ENCODE results near the gene GAD1.

Gene GAD1

DNA sequence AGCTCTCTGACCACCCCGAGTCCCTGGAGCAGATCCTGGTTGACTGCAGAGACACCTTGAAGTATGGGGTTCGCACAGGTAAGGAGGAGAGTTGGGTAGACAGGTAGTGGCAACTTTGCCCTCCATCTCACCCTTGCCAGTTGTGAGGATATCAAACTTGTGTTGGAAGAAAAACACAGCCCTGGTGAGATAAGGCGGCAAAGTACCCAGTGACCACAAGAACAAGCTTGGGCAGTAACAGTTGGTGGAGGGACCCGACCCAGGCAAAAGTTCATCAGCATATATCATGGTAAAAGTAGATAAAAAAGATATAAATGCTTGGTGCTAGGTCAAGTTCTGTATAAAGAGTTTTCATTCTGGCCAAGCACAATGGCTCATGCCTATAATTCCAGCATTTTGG, 14.4 kb downstream of the GAD1 start:
- H2BK12ac ChIP-seq (ENCODE audit: low read length): no peak overlapping the region
- no peaks in the 10 kb centered on the region for H3K36me3 ChIP-seq (ENCODE audit: control insufficient read depth in 1 of 2, insufficient read depth in 2 of 2, low read length in 2 of 2)
- H3K4me3 ChIP-seq (ENCODE audit: low read depth, low read length): no peak overlapping the region
- no peaks in the 10 kb centered on the region for H3K79me1 ChIP-seq (ENCODE audit: low read length)
- H3K23ac ChIP-seq (ENCODE audit: low read length): no peak overlapping the region
- no peaks in the 10 kb centered on the region for H3K4me1 ChIP-seq (ENCODE audit: control insufficient read depth in 1 of 2, insufficient read depth in 2 of 2, low read length in 2 of 2)
- H3K79me2 ChIP-seq (ENCODE audit: control insufficient read depth, insufficient read depth, low read length, poor library complexity): no peaks in the 10 kb centered on the region
- H2BK5ac ChIP-seq (ENCODE audit: low read depth, low read length, poor library complexity): no peak overlapping the region
- no peak overlapping the region for H3K18ac ChIP-seq (ENCODE audit: low read length)
- H2AK5ac ChIP-seq (ENCODE audit: low read length): no peak overlapping the region
- no peak overlapping the region for H3K27ac ChIP-seq (ENCODE audit: low read depth, low read length)
- H3K4ac ChIP-seq (ENCODE audit: low read depth, low read length): no peak overlapping the region
- no peak overlapping the region for H4K8ac ChIP-seq (ENCODE audit: low read depth, low read length)
- no peak overlapping the region for H3K4me2 ChIP-seq (ENCODE audit: low read length)
- WGBS (ENCODE audit: extremely low coverage, insufficient coverage, insufficient read length): no CpG with 5 or more reads among the region's 4 CpGs
- no peak overlapping the region for H2BK120ac ChIP-seq (ENCODE audit: insufficient read depth, low read length, poor library complexity)
- peaks cover 4% of the 10 kb centered on the region for H3K27me3 ChIP-seq (ENCODE audit: insufficient read depth, low read length)
- H4K91ac ChIP-seq (ENCODE audit: low read depth, low read length): no peak overlapping the region
- no peak overlapping the region for H2AFZ ChIP-seq (ENCODE audit: insufficient read depth, low read length, poor library complexity)
- H4K12ac ChIP-seq (ENCODE audit: low read depth, low read length): no peak overlapping the region
- DNase-seq: no peak
- no peak overlapping the region for H3K9ac ChIP-seq (ENCODE audit: low read length)
- no peak overlapping the region for H3K14ac ChIP-seq (ENCODE audit: low read length)
- H3K9me3 ChIP-seq (ENCODE audit: insufficient read depth, low read depth, low read length): peaks cover 6% of the 10 kb centered on the region

DNA sequence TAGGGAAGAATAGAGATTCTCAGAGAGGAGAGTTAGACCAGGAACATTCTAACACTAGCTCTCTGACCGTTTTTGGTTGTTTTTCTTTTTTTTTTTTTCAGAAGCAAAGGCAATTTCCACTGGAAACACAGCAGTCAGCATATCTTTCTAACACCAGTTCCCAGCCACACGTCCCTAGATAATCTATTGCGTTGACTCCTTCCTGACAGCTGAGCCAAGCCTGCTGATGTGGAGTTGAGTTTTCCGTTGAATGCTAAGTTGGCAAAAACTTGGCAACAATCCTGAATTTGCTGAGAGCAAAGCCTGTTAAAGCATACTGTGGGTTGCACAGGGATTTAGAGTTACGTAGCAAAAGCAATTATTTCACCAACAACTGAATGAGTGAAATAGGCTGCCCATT, 19.3 kb downstream of the GAD1 start:
- Histone ChIP-seq H4K12ac (ENCODE audit: low read depth, low read length) (no peak overlapping the region), H3K79me1 (ENCODE audit: low read length) (no peaks in the 10 kb centered on the region), H3K23ac (ENCODE audit: low read length) (no peak overlapping the region), H3K4me2 (ENCODE audit: low read length) (no peak overlapping the region), H2BK12ac (ENCODE audit: low read length) (no peak overlapping the region), H3K4me1 (ENCODE audit: control insufficient read depth in 1 of 2, insufficient read depth in 2 of 2, low read length in 2 of 2) (no peaks in the 10 kb centered on the region), H3K27ac (ENCODE audit: low read depth, low read length) (no peak overlapping the region), H3K36me3 (ENCODE audit: control insufficient read depth in 1 of 2, insufficient read depth in 2 of 2, low read length in 2 of 2) (no peaks in the 10 kb centered on the region), H2AK5ac (ENCODE audit: low read length) (no peak overlapping the region), H2AFZ (ENCODE audit: insufficient read depth, low read length, poor library complexity) (no peak overlapping the region), H4K8ac (ENCODE audit: low read depth, low read length) (no peak overlapping the region), H2BK120ac (ENCODE audit: insufficient read depth, low read length, poor library complexity) (no peak overlapping the region), H3K4ac (ENCODE audit: low read depth, low read length) (no peak overlapping the region), H2BK5ac (ENCODE audit: low read depth, low read length, poor library complexity) (no peak overlapping the region), H3K4me3 (ENCODE audit: low read depth, low read length) (no peak overlapping the region), H4K91ac (ENCODE audit: low read depth, low read length) (no peak overlapping the region), H3K14ac (ENCODE audit: low read length) (no peak overlapping the region), H3K9ac (ENCODE audit: low read length) (no peak overlapping the region), H3K79me2 (ENCODE audit: control insufficient read depth, insufficient read depth, low read length, poor library complexity) (no peaks in the 10 kb centered on the region), H3K27me3 (ENCODE audit: insufficient read depth, low read length) (no peaks in the 10 kb centered on the region), H3K18ac (ENCODE audit: low read length) (no peak overlapping the region), H3K9me3 (ENCODE audit: insufficient read depth, low read depth, low read length) (no peaks in the 10 kb centered on the region)
- no CpG with 5 or more reads among the region's 5 CpGs for WGBS (ENCODE audit: extremely low coverage, insufficient coverage, insufficient read length)
- DNase-seq: no peak

DNA sequence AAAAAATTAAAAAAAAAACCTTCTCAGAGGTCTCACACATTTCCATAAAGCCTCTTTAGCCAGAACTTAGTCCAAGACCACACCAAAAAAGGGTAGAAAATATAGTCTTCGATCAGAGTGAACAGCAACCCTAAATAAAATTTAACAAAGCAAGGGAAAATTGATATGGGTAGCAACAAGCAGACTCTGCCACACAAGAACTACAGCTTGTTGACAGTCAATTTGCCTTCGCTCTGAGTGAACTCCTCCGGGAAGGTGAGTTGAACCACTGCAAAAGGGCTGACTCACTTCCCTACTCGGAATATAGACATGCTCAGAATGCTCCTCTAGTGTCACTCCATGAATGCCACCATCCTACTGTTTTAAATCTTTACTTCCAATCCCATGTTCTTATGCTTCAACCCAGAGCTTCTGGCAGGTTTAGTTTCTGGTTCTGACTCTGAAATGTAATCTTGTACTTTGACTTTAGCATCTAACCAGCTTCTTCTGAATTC, 24.1 kb downstream of the GAD1 start:
- Histone ChIP-seq H4K8ac (ENCODE audit: low read depth, low read length) (no peak overlapping the region), H3K18ac (ENCODE audit: low read length) (no peak overlapping the region), H3K23ac (ENCODE audit: low read length) (no peak overlapping the region), H3K9me3 (ENCODE audit: insufficient read depth, low read depth, low read length) (no peaks in the 10 kb centered on the region), H2BK5ac (ENCODE audit: low read depth, low read length, poor library complexity) (no peak overlapping the region), H2BK120ac (ENCODE audit: insufficient read depth, low read length, poor library complexity) (no peak overlapping the region), H2AFZ (ENCODE audit: insufficient read depth, low read length, poor library complexity) (no peak overlapping the region), H3K4ac (ENCODE audit: low read depth, low read length) (no peak overlapping the region), H3K4me3 (ENCODE audit: low read depth, low read length) (no peak overlapping the region), H3K36me3 (ENCODE audit: control insufficient read depth in 1 of 2, insufficient read depth in 2 of 2, low read length in 2 of 2) (no peaks in the 10 kb centered on the region), H3K79me1 (ENCODE audit: low read length) (no peaks in the 10 kb centered on the region), H3K14ac (ENCODE audit: low read length) (no peak overlapping the region), H3K79me2 (ENCODE audit: control insufficient read depth, insufficient read depth, low read length, poor library complexity) (no peaks in the 10 kb centered on the region), H3K27ac (ENCODE audit: low read depth, low read length) (no peak overlapping the region), H3K27me3 (ENCODE audit: insufficient read depth, low read length) (no peaks in the 10 kb centered on the region), H4K12ac (ENCODE audit: low read depth, low read length) (no peak overlapping the region), H3K4me2 (ENCODE audit: low read length) (no peak overlapping the region), H2AK5ac (ENCODE audit: low read length) (no peak overlapping the region), H3K4me1 (ENCODE audit: control insufficient read depth in 1 of 2, insufficient read depth in 2 of 2, low read length in 2 of 2) (no peaks in the 10 kb centered on the region), H3K9ac (ENCODE audit: low read length) (no peak overlapping the region), H2BK12ac (ENCODE audit: low read length) (no peak overlapping the region), H4K91ac (ENCODE audit: low read depth, low read length) (no peak overlapping the region)
- no peak for DNase-seq
- no CpG with 5 or more reads among the region's 4 CpGs for WGBS (ENCODE audit: extremely low coverage, insufficient coverage, insufficient read length)

DNA sequence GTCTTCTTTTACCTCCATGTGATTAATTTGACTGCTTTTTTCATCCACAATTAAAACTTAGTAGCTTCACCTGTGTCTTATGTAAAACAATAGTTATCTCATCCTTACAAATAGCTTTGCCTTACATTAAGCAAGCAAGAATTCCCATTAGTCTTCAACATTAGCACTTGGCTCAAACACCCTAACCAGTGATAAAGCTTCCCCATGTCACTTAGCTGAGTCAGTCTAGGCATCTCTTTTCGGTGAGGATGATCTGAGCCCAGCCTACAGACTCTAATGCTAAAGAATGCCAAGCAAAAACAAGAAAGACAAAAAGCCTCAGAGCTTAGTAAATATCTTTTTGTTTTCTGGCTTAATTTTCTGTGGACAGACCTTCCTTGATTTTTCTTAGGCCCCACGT, 26.1 kb downstream of the GAD1 start:
- WGBS (ENCODE audit: extremely low coverage, insufficient coverage, insufficient read length): no CpG with 5 or more reads among the region's 2 CpGs
- no peaks in the 10 kb centered on the region for H3K4me1 ChIP-seq (ENCODE audit: control insufficient read depth in 1 of 2, insufficient read depth in 2 of 2, low read length in 2 of 2)
- H3K4ac ChIP-seq (ENCODE audit: low read depth, low read length): no peak overlapping the region
- no peak overlapping the region for H4K12ac ChIP-seq (ENCODE audit: low read depth, low read length)
- no peak for DNase-seq
- no peak overlapping the region for H3K27ac ChIP-seq (ENCODE audit: low read depth, low read length)
- H3K18ac ChIP-seq (ENCODE audit: low read length): no peak overlapping the region
- H3K14ac ChIP-seq (ENCODE audit: low read length): no peak overlapping the region
- no peak overlapping the region for H4K91ac ChIP-seq (ENCODE audit: low read depth, low read length)
- H3K79me2 ChIP-seq (ENCODE audit: control insufficient read depth, insufficient read depth, low read length, poor library complexity): no peaks in the 10 kb centered on the region
- no peak overlapping the region for H2AK5ac ChIP-seq (ENCODE audit: low read length)
- H3K27me3 ChIP-seq (ENCODE audit: insufficient read depth, low read length): no peaks in the 10 kb centered on the region
- no peaks in the 10 kb centered on the region for H3K79me1 ChIP-seq (ENCODE audit: low read length)
- no peak overlapping the region for H3K4me3 ChIP-seq (ENCODE audit: low read depth, low read length)
- H3K9ac ChIP-seq (ENCODE audit: low read length): no peak overlapping the region
- H2BK5ac ChIP-seq (ENCODE audit: low read depth, low read length, poor library complexity): no peak overlapping the region
- H2BK12ac ChIP-seq (ENCODE audit: low read length): no peak overlapping the region
- H4K8ac ChIP-seq (ENCODE audit: low read depth, low read length): no peak overlapping the region
- H3K23ac ChIP-seq (ENCODE audit: low read length): no peak overlapping the region
- H3K36me3 ChIP-seq (ENCODE audit: control insufficient read depth in 1 of 2, insufficient read depth in 2 of 2, low read length in 2 of 2): no peaks in the 10 kb centered on the region
- no peak overlapping the region for H2BK120ac ChIP-seq (ENCODE audit: insufficient read depth, low read length, poor library complexity)
- H3K4me2 ChIP-seq (ENCODE audit: low read length): no peak overlapping the region
- no peak overlapping the region for H2AFZ ChIP-seq (ENCODE audit: insufficient read depth, low read length, poor library complexity)
- no peaks in the 10 kb centered on the region for H3K9me3 ChIP-seq (ENCODE audit: insufficient read depth, low read depth, low read length)

Measured in trophoblast cell (in vitro differentiated cells and primary cell).